HepG2 (cell line): ENCODE measurements around the gene VARS1.

ENCODE experiments used
- MXD4 ChIP-seq: IDR thresholded peaks from 2 replicates; pipeline ENCODE4 v1.6.1; 2016; ENCODE audit warnings: mild to moderate bottlenecking, missing biosample characterization, missing genetic modification reagents
- REST ChIP-seq, 2 experiments: IDR thresholded peaks; 2 replicates each; pipeline ENCODE4 v1.6.1; 2011 to 2012; ENCODE audit warnings: low read length in 2 of 2, borderline replicate concordance in 1 of 2, low read depth in 1 of 2, mild to moderate bottlenecking in 1 of 2, moderate library complexity in 1 of 2
- SMC3 ChIP-seq: IDR thresholded peaks from 2 replicates; pipeline ENCODE4 v1.6.1; 2011; ENCODE audit warnings: low read length, improper control_type of control experiment
- TAF1 ChIP-seq: sonication (generic); formaldehyde crosslinking; IDR thresholded peaks from 2 replicates; pipeline ENCODE4 v1.4.0; 2020; ENCODE audit warnings: missing genetic modification reagents
- ZNF501 ChIP-seq: sonication (generic); formaldehyde crosslinking; IDR thresholded peaks from 2 replicates; pipeline ENCODE4 v1.5.1; 2020; ENCODE audit warnings: mild to moderate bottlenecking, moderate library complexity, missing genetic modification reagents
- ZNF782 ChIP-seq: sonication (generic); formaldehyde crosslinking; IDR thresholded peaks from 2 replicates; pipeline ENCODE4 v1.4.0; 2020; ENCODE audit warnings: missing genetic modification reagents, mild to moderate bottlenecking, borderline replicate concordance
- TF ChIP-seq, protein P1 (sequence below): sonication (generic); formaldehyde crosslinking; IDR thresholded peaks from 2 replicates; pipeline ENCODE4 v1.5.0; 2020; ENCODE audit warnings: mild to moderate bottlenecking, missing genetic modification reagents, moderate library complexity
- TF ChIP-seq, protein P2 (sequence below): sonication (generic); formaldehyde crosslinking; IDR thresholded peaks from 2 replicates; pipeline ENCODE4 v1.4.0; 2020; ENCODE audit warnings: missing genetic modification reagents

DNA sequence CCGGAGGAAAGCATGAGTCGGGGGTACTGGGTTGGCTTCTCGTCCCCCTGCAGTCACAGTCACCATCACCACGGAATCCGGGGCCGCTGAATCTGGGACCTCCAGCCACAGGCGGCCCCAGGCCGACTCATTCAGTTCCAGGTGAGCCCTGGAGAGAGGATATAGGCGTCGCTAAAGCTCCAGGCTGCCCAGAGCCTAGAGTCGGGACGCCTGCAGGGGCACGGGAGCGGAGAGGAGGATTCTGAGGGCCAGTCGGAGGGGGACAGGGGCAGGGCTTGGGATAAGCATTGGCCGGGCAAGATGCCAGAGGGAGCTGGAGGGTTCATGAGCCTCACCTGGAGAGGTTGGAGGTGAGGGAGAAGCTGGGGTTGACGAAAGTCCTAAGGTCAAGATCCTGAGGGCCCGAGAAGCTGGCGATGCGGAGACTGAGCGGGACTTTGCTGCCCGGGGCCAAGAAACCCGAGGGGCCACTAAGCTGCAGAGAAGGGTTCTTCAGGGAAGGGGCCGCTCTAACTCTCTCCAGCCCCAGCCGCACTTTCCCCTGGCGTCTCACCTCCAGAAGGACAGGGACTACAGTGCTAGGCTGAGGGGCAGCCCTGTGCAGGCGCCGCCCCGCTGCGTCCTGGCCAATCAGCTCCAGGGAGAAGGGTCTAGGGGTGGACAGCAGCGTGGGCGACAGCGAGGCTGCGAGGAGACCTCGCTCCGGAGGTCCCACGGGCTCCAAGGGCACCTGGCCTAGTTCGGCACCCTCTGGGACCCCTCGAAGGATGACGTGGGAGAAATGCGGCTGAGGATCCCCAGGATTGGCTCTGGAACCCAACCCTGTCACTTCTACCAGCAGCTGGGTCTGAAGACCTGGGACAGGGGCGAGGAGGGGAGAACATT lies 29.4 kb downstream of the VARS1 start:
- TF ChIP-seq TAF1, result peak; percentile 69
- TF ChIP-seq SMC3, result no peak
- TF ChIP-seq MXD4 (CRISPR knock-in tag), result peak; percentile 82
- peak; percentile 84; the same call in 1 of the 2 replicates for TF ChIP-seq ZNF782 (CRISPR knock-in tag)
- no peak for TF ChIP-seq REST (IDR thresholded peaks at IDR 0.05; ENCODE audit: borderline replicate concordance in 1 of 2, low read depth in 1 of 2, low read length in 2 of 2)
- TF ChIP-seq, protein P1, sequence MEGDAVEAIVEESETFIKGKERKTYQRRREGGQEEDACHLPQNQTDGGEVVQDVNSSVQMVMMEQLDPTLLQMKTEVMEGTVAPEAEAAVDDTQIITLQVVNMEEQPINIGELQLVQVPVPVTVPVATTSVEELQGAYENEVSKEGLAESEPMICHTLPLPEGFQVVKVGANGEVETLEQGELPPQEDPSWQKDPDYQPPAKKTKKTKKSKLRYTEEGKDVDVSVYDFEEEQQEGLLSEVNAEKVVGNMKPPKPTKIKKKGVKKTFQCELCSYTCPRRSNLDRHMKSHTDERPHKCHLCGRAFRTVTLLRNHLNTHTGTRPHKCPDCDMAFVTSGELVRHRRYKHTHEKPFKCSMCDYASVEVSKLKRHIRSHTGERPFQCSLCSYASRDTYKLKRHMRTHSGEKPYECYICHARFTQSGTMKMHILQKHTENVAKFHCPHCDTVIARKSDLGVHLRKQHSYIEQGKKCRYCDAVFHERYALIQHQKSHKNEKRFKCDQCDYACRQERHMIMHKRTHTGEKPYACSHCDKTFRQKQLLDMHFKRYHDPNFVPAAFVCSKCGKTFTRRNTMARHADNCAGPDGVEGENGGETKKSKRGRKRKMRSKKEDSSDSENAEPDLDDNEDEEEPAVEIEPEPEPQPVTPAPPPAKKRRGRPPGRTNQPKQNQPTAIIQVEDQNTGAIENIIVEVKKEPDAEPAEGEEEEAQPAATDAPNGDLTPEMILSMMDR (CRISPR knock-in tag), result peak; percentile 45
- TF ChIP-seq, protein P2, sequence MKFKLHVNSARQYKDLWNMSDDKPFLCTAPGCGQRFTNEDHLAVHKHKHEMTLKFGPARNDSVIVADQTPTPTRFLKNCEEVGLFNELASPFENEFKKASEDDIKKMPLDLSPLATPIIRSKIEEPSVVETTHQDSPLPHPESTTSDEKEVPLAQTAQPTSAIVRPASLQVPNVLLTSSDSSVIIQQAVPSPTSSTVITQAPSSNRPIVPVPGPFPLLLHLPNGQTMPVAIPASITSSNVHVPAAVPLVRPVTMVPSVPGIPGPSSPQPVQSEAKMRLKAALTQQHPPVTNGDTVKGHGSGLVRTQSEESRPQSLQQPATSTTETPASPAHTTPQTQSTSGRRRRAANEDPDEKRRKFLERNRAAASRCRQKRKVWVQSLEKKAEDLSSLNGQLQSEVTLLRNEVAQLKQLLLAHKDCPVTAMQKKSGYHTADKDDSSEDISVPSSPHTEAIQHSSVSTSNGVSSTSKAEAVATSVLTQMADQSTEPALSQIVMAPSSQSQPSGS (CRISPR knock-in tag), result no peak
- TF ChIP-seq ZNF501, result peak; percentile 90
